HepG2 (cell line): ENCODE results near the gene CARMIL1. TPM values are rescaled to one million over a fixed set of nuclear protein-coding genes. Genes with fewer than 3 reads are reported as not detected.
A peak's percentile ranks its signal among the peaks of the same experiment; 100 is the strongest.

Source experiments
- CEBPB ChIP-seq: IDR thresholded peaks from 2 replicates; pipeline ENCODE4 v1.6.1; 2011; ENCODE audit warnings: low read depth, low read length, improper control_type of control experiment, borderline replicate concordance
- EED ChIP-seq: sonication (generic); formaldehyde crosslinking; IDR thresholded peaks from 2 replicates; pipeline ENCODE4 v1.5.0; 2020; ENCODE audit warnings: mild to moderate bottlenecking, missing genetic modification reagents
- HDAC6 ChIP-seq: fragments of 200-600 bp; sonication (generic); IDR thresholded peaks from 2 replicates; pipeline ENCODE4 v1.7.0; 2017; ENCODE audit warnings: mild to moderate bottlenecking, antibody characterized with exemption, low read length, low read depth
- IRF2 ChIP-seq: IDR thresholded peaks from 2 replicates; pipeline ENCODE4 v1.6.1; 2018; ENCODE audit warnings: missing genetic modification reagents, missing compliant biosample characterization
- KAT7 ChIP-seq: IDR thresholded peaks from 2 replicates; pipeline ENCODE4 v1.6.1; 2018; ENCODE audit warnings: borderline replicate concordance, missing compliant biosample characterization
- KLF15 ChIP-seq: sonication (generic); formaldehyde crosslinking; IDR thresholded peaks from 2 replicates; pipeline ENCODE4 v1.8.1; 2023; ENCODE audit warnings: borderline replicate concordance, mild to moderate bottlenecking, inconsistent platforms, missing genetic modification reagents, mixed read lengths
- PCBP2 ChIP-seq: fragments of 200-400 bp; formaldehyde crosslinking; optimal IDR thresholded peaks from 2 replicates; pipeline ENCODE3; 2018; ENCODE audit warnings: low read length, low read depth; ENCODE audit not compliant: poor library complexity, severe bottlenecking
- RARA ChIP-seq: IDR thresholded peaks from 2 replicates; pipeline ENCODE4 v1.6.1; 2016; ENCODE audit warnings: missing genetic modification reagents, missing compliant biosample characterization
- SKI ChIP-seq: fragments of 450-650 bp; IDR thresholded peaks from one replicate; pipeline ENCODE4 v1.6.1; 2018; ENCODE audit warnings: mild to moderate bottlenecking; ENCODE audit not compliant: partially characterized antibody
- SP1 ChIP-seq, 2 experiments: fragments of 450-650 bp in 1 of 2; sonication (generic) in 1 of 2; formaldehyde crosslinking in 1 of 2; IDR thresholded peaks; 2 replicates each; pipeline versions ENCODE4 v1.4.0 to v1.6.1; 2016 to 2020; ENCODE audit warnings: missing genetic modification reagents in 1 of 2
- TEAD3 ChIP-seq: optimal IDR thresholded peaks from 2 replicates; pipeline ENCODE3; 2016; ENCODE audit warnings: borderline replicate concordance
- ZNF33A ChIP-seq: sonication (generic); formaldehyde crosslinking; IDR thresholded peaks from 2 replicates; pipeline ENCODE4 v1.5.1; 2020; ENCODE audit warnings: missing genetic modification reagents, mild to moderate bottlenecking, moderate library complexity, borderline replicate concordance
- ZNF430 ChIP-seq: sonication (generic); formaldehyde crosslinking; IDR thresholded peaks from 2 replicates; pipeline ENCODE4 v1.9.0; 2021; ENCODE audit warnings: mild to moderate bottlenecking, missing genetic modification reagents
- polyA plus RNA-seq, 8 experiments: library from polyadenylated mRNA; depleted of rRNA in 3 of 8; stranded (reverse) in 7 of 8; unstranded in 1 of 8; fragments of >200 nt; fragmentation: Illumina TruSeq in 4 of 8; extraction: Trizol in 4 of 8; gene quantifications; 2 replicates each; pipeline versions ENCODE4 v1.2.1 to v1.2.3, GENCODE V29; 2011 to 2016; ENCODE audit warnings: low read depth in 4 of 8, missing spikeins in 1 of 8, mixed read lengths in 1 of 8; ENCODE audit not compliant: insufficient read depth in 1 of 8
- total RNA-seq, 5 experiments: library from RNA; depleted of rRNA; stranded (reverse); fragments of >200 nt; fragmentation: Illumina TruSeq; extraction: Trizol; gene quantifications; 2 replicates each; pipeline ENCODE4 v1.2.3, GENCODE V29; 2016; ENCODE audit warnings: low read depth in 1 of 5
- TF ChIP-seq, protein P1 (sequence below): sonication (generic); formaldehyde crosslinking; IDR thresholded peaks from 2 replicates; pipeline ENCODE4 v1.4.0; 2020; ENCODE audit warnings: missing genetic modification reagents
- TF ChIP-seq, protein P2 (sequence below): sonication (generic); formaldehyde crosslinking; IDR thresholded peaks from 2 replicates; pipeline ENCODE4 v1.4.0; 2020; ENCODE audit warnings: missing genetic modification reagents
- TF ChIP-seq, protein P3 (sequence below): IDR thresholded peaks from 2 replicates; pipeline ENCODE4 v1.6.1; 2016; ENCODE audit warnings: missing compliant biosample characterization, missing genetic modification reagents, borderline replicate concordance
- TF ChIP-seq, protein P4 (sequence below): sonication (generic); formaldehyde crosslinking; IDR thresholded peaks from 2 replicates; pipeline ENCODE4 v1.4.0; 2020; ENCODE audit warnings: mild to moderate bottlenecking, missing genetic modification reagents
- TF ChIP-seq, protein P5 (sequence below): IDR thresholded peaks from 2 replicates; pipeline ENCODE4 v1.4.0; 2020; ENCODE audit warnings: mild to moderate bottlenecking, missing genetic modification reagents
- TF ChIP-seq, protein P6 (sequence below): IDR thresholded peaks from 2 replicates; pipeline ENCODE4 v1.6.1; 2016; ENCODE audit warnings: mild to moderate bottlenecking

The CARMIL1 gene
- total and polyA plus RNA-seq, 2 of the 13 experiments (the other 11 are each of a cell fraction or from before 2014, with no cell fraction given), result 1.8 to 2.6 TPM

DNA sequence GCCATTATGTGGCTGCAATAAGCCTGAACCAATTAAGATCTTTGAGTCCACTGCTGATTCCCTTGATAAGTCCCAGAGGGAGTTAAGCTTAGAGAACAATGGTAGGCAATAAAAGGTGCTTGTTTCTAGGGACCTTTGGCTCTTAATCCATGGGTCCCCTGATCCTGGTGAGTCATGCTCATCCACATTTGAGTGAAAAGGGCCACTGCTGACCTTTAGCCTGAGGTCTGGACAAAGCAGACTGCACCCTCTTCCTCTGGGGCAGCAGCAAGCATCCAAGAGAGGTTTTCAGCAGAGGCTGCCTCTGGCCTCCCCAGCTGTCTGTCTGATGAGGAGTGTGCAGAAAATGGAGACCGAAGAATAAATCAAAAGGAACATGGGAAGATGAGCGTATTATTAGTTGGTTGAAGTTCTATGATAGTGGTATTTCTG lies 356.7 kb downstream of the CARMIL1 start (continued):
- TF ChIP-seq, protein P1, sequence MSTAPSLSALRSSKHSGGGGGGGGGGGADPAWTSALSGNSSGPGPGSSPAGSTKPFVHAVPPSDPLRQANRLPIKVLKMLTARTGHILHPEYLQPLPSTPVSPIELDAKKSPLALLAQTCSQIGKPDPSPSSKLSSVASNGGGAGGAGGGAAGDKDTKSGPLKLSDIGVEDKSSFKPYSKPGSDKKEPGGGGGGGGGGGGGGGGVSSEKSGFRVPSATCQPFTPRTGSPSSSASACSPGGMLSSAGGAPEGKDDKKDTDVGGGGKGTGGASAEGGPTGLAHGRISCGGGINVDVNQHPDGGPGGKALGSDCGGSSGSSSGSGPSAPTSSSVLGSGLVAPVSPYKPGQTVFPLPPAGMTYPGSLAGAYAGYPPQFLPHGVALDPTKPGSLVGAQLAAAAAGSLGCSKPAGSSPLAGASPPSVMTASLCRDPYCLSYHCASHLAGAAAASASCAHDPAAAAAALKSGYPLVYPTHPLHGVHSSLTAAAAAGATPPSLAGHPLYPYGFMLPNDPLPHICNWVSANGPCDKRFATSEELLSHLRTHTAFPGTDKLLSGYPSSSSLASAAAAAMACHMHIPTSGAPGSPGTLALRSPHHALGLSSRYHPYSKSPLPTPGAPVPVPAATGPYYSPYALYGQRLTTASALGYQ, result peak; percentile 67; the same call in 1 of the 2 replicates
- TF ChIP-seq ZNF33A (no peak), KLF15 (CRISPR knock-in tag) (no peak), SKI (peak; percentile 68), HDAC6 (no peak), SP1 (IDR thresholded peaks at IDR 0.05) (no peak), SP1 (CRISPR knock-in tag; IDR thresholded peaks at IDR 0.05) (no peak), KAT7 (CRISPR knock-in tag) (no peak), CEBPB (no peak), RARA (peak; percentile 82), IRF2 (CRISPR knock-in tag) (peak; percentile 82; the same call in 1 of the 2 replicates), EED (CRISPR knock-in tag) (no peak), TEAD3 (CRISPR knock-in tag) (peak; percentile 75), PCBP2 (no peak), ZNF430 (no peak; the same call in none of the 2 replicates)
- TF ChIP-seq, protein P2, sequence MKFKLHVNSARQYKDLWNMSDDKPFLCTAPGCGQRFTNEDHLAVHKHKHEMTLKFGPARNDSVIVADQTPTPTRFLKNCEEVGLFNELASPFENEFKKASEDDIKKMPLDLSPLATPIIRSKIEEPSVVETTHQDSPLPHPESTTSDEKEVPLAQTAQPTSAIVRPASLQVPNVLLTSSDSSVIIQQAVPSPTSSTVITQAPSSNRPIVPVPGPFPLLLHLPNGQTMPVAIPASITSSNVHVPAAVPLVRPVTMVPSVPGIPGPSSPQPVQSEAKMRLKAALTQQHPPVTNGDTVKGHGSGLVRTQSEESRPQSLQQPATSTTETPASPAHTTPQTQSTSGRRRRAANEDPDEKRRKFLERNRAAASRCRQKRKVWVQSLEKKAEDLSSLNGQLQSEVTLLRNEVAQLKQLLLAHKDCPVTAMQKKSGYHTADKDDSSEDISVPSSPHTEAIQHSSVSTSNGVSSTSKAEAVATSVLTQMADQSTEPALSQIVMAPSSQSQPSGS (CRISPR knock-in tag), result peak; percentile 75
- TF ChIP-seq, protein P3, sequence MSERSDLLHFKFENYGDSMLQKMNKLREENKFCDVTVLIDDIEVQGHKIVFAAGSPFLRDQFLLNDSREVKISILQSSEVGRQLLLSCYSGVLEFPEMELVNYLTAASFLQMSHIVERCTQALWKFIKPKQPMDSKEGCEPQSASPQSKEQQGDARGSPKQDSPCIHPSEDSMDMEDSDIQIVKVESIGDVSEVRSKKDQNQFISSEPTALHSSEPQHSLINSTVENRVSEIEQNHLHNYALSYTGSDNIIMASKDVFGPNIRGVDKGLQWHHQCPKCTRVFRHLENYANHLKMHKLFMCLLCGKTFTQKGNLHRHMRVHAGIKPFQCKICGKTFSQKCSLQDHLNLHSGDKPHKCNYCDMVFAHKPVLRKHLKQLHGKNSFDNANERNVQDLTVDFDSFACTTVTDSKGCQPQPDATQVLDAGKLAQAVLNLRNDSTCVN, result no peak
- TF ChIP-seq, protein P4, sequence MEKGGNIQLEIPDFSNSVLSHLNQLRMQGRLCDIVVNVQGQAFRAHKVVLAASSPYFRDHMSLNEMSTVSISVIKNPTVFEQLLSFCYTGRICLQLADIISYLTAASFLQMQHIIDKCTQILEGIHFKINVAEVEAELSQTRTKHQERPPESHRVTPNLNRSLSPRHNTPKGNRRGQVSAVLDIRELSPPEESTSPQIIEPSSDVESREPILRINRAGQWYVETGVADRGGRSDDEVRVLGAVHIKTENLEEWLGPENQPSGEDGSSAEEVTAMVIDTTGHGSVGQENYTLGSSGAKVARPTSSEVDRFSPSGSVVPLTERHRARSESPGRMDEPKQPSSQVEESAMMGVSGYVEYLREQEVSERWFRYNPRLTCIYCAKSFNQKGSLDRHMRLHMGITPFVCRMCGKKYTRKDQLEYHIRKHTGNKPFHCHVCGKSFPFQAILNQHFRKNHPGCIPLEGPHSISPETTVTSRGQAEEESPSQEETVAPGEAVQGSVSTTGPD (CRISPR knock-in tag), result no peak
- TF ChIP-seq, protein P5, sequence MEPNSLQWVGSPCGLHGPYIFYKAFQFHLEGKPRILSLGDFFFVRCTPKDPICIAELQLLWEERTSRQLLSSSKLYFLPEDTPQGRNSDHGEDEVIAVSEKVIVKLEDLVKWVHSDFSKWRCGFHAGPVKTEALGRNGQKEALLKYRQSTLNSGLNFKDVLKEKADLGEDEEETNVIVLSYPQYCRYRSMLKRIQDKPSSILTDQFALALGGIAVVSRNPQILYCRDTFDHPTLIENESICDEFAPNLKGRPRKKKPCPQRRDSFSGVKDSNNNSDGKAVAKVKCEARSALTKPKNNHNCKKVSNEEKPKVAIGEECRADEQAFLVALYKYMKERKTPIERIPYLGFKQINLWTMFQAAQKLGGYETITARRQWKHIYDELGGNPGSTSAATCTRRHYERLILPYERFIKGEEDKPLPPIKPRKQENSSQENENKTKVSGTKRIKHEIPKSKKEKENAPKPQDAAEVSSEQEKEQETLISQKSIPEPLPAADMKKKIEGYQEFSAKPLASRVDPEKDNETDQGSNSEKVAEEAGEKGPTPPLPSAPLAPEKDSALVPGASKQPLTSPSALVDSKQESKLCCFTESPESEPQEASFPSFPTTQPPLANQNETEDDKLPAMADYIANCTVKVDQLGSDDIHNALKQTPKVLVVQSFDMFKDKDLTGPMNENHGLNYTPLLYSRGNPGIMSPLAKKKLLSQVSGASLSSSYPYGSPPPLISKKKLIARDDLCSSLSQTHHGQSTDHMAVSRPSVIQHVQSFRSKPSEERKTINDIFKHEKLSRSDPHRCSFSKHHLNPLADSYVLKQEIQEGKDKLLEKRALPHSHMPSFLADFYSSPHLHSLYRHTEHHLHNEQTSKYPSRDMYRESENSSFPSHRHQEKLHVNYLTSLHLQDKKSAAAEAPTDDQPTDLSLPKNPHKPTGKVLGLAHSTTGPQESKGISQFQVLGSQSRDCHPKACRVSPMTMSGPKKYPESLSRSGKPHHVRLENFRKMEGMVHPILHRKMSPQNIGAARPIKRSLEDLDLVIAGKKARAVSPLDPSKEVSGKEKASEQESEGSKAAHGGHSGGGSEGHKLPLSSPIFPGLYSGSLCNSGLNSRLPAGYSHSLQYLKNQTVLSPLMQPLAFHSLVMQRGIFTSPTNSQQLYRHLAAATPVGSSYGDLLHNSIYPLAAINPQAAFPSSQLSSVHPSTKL (CRISPR knock-in tag), result peak; percentile 97
- TF ChIP-seq, protein P6, sequence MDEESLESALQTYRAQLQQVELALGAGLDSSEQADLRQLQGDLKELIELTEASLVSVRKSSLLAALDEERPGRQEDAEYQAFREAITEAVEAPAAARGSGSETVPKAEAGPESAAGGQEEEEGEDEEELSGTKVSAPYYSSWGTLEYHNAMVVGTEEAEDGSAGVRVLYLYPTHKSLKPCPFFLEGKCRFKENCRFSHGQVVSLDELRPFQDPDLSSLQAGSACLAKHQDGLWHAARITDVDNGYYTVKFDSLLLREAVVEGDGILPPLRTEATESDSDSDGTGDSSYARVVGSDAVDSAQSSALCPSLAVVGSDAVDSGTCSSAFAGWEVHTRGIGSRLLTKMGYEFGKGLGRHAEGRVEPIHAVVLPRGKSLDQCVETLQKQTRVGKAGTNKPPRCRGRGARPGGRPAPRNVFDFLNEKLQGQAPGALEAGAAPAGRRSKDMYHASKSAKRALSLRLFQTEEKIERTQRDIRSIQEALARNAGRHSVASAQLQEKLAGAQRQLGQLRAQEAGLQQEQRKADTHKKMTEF (CRISPR knock-in tag), result peak; percentile 37; the same call in 1 of the 2 replicates
